Uterus (tissue), 2 donors: ENCODE results near the gene FHIT.

Experiments used
- POLR2A ChIP-seq, 2 donors: fragments of 450-650 bp; IDR thresholded peaks; one replicate each; pipeline ENCODE4 v1.6.1; 2016; ENCODE audit warnings: antibody characterized with exemption in 2 of 2, mild to moderate bottlenecking in 1 of 2, moderate library complexity in 1 of 2
- TF ChIP-seq, protein P1 (sequence below), 4 experiments: fragments of 200-600 bp in 2 of 4; fragments of 450-650 bp in 2 of 4; sonication (generic) in 2 of 4; IDR thresholded peaks; one replicate each; pipeline ENCODE4 v1.5.1; 2016 to 2019; ENCODE audit warnings: antibody characterized with exemption in 4 of 4, mild to moderate bottlenecking in 2 of 4, moderate library complexity in 1 of 4

DNA sequence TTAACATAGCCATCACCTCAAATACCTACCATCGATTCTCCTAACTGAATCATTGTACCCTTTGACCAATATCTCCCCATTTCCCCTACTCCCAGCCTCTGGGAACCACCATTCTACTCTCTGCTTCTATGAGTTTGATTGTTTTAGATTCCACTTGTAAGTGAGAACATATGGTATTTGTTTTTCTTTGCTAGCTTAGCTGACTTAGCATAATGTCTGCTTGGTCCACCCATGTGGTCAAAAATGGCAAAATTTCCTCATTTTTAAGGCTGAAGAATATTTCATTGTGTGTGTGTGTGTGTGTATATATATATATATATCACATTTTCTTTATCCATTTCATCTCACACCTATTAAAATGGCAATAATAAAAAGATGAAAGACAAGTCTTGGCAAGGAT is 469.3 kb downstream of the FHIT start:
- TF ChIP-seq, protein P1, sequence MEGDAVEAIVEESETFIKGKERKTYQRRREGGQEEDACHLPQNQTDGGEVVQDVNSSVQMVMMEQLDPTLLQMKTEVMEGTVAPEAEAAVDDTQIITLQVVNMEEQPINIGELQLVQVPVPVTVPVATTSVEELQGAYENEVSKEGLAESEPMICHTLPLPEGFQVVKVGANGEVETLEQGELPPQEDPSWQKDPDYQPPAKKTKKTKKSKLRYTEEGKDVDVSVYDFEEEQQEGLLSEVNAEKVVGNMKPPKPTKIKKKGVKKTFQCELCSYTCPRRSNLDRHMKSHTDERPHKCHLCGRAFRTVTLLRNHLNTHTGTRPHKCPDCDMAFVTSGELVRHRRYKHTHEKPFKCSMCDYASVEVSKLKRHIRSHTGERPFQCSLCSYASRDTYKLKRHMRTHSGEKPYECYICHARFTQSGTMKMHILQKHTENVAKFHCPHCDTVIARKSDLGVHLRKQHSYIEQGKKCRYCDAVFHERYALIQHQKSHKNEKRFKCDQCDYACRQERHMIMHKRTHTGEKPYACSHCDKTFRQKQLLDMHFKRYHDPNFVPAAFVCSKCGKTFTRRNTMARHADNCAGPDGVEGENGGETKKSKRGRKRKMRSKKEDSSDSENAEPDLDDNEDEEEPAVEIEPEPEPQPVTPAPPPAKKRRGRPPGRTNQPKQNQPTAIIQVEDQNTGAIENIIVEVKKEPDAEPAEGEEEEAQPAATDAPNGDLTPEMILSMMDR (IDR thresholded peaks at IDR 0.05) = no peak
- TF ChIP-seq POLR2A (IDR thresholded peaks at IDR 0.05) = no peak
